GM19467 (cell line): ENCODE results near the gene MGMT.

Experiments used
- ATAC-seq: cut with Tn5 transposase; IDR thresholded peaks from one replicate; pipeline ENCODE4 v1.9.1; 2021; ENCODE audit warnings: mild to moderate bottlenecking, moderate library complexity; ENCODE audit not compliant: unreplicated experiment

Gene MGMT

DNA sequence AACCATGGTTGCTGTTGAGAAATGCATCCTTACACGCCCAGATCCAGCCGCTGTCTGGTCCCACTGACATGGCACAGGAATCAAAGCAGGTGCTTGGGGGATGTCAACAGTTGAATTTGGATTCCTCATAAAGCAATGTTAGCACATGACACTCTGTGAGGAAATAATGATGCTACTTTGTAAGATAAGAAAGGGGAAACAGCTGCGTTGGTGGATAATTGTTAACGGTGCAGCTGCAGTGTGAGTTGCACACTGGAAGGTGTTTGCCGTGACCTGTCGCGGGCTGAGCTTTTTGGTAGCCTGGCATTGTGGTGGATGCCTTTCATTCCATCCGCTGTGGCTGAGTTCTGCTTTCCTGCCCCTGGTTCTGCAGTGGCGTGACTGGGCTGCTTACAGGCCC lies 113.9 kb downstream of the MGMT start:
- no peak for ATAC-seq

DNA sequence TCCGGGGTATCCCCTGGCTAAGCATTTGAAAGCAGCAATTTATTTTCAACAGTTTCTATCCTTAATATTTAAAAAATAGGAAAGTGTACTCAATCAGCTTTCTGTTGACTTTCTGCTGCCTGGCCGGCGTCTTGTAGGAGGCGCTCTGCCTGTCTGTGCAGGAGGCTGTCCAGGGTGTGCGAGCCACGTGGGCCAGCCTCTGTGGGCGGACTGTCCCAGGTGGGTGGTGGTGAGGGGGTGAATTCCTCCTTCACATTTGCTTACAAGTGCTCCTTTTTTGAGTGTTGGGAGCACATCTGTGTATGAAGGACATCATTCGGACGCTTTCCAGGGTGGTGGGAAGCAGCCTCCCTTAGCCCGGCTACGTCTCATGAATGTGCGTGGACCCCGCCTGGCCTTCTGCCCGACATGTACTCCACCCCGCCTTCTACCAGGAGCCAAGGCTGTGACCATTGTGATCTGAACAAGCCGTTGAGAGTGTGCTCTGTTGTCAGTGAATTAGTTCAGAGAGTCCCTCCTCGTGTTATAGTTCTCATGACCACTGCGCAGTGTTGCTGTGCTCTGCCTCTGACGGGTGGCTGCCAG lies 114.9 kb downstream of the MGMT start:
- ATAC-seq, result no peak

- ATAC-seq, result no peak
Measured at GRCh38 chr10:129583831-129584230, 116.8 kb downstream of the MGMT start.

DNA sequence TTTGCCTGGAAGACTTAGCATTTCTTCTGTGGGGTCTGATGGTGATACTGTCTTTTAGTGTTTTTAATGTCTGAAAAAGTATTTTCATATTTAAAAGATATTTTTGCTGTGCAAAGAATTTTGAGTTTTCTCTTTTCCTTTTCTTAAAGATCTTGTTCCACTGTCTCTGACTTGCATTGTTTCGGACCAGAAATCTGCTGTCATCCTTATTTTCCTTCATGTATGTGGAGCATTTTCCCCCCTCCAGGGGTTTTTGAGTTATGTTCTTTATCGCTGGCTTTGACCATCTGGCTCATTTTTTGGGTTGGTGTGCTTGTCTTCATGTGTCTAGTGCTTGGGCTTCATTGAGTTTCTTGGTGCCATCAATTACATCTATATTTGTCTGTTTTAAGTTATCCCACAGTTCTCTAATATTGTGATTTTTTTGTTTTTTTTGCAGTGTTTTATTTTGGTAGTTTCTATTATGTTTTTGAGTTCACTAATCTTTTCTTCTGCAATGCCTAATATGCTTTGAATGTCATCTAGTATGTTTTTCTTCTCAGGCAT lies 119.9 kb downstream of the MGMT start:
- no peak for ATAC-seq

GRCh38 chr10:129589546-129589945 lies 122.5 kb downstream of the MGMT start:
- no peak for ATAC-seq

GRCh38 chr10:129593953-129594352 lies 126.9 kb downstream of the MGMT start:
- no peak for ATAC-seq

GRCh38 chr10:129594811-129595210 lies 127.8 kb downstream of the MGMT start:
- ATAC-seq, result no peak

- ATAC-seq, result no peak
Measured at GRCh38 chr10:129598413-129598812, 131.4 kb downstream of the MGMT start.

GRCh38 chr10:129599160-129599559 lies 132.1 kb downstream of the MGMT start:
- ATAC-seq, result no peak

- ATAC-seq, result no peak
Measured at GRCh38 chr10:129601737-129602136, 134.7 kb downstream of the MGMT start.

DNA sequence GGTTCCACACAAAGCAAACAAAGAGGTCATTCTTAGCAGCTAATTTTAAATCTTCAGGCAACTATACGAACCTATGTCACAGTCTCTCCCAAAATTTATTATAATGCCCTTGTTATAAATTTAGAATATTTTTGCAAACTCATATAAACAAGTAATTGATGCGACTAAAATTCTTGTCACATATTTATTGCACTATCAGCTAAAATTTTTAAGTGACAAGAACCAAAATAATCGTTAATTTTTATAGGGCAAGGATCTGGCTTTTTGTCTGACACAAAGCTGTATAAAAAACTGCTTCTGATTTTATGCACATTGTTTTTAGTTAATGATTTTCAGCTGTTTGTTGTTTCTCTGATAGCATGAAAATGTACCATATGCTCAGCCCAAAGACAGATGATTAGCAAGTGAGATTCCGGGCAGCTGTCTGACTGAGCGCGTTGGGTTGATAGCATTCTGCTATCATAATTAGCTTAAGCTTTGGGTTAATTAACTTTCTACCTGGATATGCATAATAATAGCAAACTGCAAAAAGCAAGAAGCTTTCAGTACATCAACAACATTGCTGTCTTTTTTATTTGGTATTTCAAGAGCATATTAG lies 136.0 kb downstream of the MGMT start:
- ATAC-seq, result no peak

GRCh38 chr10:129604333-129605032 lies 137.4 kb downstream of the MGMT start:
- ATAC-seq, result no peak

- no peak for ATAC-seq
Measured at GRCh38 chr10:129605266-129605985, 138.4 kb downstream of the MGMT start.

DNA sequence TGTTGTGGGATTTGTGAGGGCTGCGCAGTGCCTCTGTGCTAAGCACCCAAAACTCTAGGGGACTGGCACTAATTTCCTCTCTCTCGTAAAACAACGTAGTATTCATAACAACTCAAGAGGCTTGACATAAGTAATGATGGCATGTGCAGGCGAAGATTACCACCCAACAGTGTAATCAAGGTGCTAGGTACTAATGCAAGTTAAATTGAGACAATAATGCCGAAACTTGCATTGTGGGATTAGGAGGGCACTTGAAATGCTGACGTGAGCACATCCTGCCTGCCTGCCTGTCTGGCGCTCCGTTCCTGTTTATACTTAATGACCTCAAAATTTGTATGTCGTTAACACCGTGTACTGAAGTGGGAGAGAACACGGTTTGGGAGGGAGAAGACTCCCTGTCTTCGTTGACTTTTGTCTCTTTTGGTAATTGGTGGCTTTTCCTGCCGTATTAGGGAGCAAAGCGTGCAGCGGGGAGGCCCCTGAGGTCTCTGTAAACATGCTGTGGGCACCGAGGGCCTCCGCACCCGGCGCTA lies 139.0 kb downstream of the MGMT start:
- no peak for ATAC-seq

GRCh38 chr10:129607607-129608109 lies 140.6 kb downstream of the MGMT start:
- ATAC-seq, result no peak

GRCh38 chr10:129608653-129609052 lies 141.6 kb downstream of the MGMT start:
- ATAC-seq, result no peak

DNA sequence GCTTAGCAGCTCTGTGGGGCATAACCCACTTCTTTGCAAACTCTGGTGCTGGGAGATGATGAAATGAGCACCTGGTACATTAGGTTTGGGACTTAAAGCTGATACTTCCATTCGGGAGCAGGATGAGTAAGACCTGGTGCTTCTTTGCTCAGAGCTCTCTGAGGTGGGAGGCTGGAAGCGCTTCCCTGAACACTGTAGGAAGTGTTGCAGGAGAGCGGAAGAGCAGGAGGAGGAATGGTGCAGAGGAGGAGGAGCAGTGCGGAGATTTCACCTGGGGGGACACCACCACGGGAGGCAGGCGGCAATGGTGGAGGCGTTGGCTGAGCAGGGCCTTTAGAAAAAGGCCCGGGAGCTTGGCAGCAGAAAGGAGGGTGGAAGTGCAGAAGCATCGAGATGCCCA lies 142.5 kb downstream of the MGMT start:
- ATAC-seq, result no peak

- ATAC-seq, result no peak
Measured at GRCh38 chr10:129612481-129613109, 145.6 kb downstream of the MGMT start.

GRCh38 chr10:129613377-129613980 lies 146.4 kb downstream of the MGMT start:
- ATAC-seq, result no peak

DNA sequence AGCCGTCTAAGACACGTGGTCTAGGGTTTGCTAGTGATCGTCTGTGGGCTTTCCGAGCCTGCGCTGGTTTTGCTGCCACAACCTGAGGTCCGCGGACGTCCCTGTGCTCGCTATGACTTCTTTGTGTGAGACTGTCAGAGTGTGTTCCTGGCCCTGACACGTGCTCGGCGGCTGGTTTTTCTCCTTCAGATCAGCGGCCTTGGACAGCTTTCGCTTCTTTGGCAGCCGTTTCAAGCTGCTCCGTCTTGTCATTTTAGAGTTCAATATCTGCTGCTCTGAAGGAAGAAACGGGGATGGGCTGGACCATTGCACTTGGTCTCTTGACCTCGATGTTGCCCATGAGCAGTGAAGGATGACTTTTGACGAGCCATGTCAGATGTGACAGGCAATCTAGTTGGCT lies 147.3 kb downstream of the MGMT start:
- ATAC-seq, result no peak
